Heart right ventricle (tissue), 16 donors: ENCODE results near the gene PHACTR3. TPM values are rescaled to one million over a fixed set of nuclear protein-coding genes. Genes with fewer than 3 reads are reported as not detected.

ENCODE experiments used
- ATAC-seq, 8 donors: fragments of 200-7000 bp; cut with Tn5 transposase; one replicate each; pipeline ENCODE4 v1.9.1; 2020; ENCODE audit warnings: mild to moderate bottlenecking in 8 of 8, moderate library complexity in 8 of 8, moderate number of reproducible peaks in 1 of 8
- DNase-seq, 2 donors: peaks; one replicate each; pipeline ENCODE4 v3.0.0-alpha.2; 2020
- H3K27ac ChIP-seq, 10 donors: fragments of 200-600 bp; sonication (generic) in 2 of 10; one replicate each; pipeline versions ENCODE4 v1.5.0 to v1.8.0; 2020 to 2022; ENCODE audit warnings: mild to moderate bottlenecking in 3 of 10
- H3K27me3 ChIP-seq, 7 donors: fragments of 200-600 bp; one replicate each; pipeline ENCODE4 v1.8.0; 2021 to 2022; ENCODE audit warnings: mild to moderate bottlenecking in 2 of 7
- H3K36me3 ChIP-seq, 9 donors: fragments of 200-600 bp; sonication (generic) in 1 of 9; one replicate each; pipeline versions ENCODE4 v1.5.0 to v1.8.0; 2020 to 2022; ENCODE audit warnings: mild to moderate bottlenecking in 2 of 9
- H3K4me1 ChIP-seq, 9 donors: fragments of 200-600 bp; sonication (generic) in 1 of 9; one replicate each; pipeline versions ENCODE4 v1.5.0 to v1.8.0; 2020 to 2022; ENCODE audit warnings: mild to moderate bottlenecking in 4 of 9
- H3K4me3 ChIP-seq, 10 donors: fragments of 200-600 bp; sonication (generic) in 2 of 10; one replicate each; pipeline versions ENCODE4 v1.5.0 to v1.8.0; 2020 to 2022; ENCODE audit warnings: mild to moderate bottlenecking in 7 of 10, moderate library complexity in 2 of 10
- H3K9me3 ChIP-seq, 11 donors: fragments of 200-600 bp in 10 of 11; sonication (generic) in 2 of 11; one replicate each; pipeline versions ENCODE4 v1.5.0 to v1.8.0; 2013 to 2022; ENCODE audit warnings: mild to moderate bottlenecking in 2 of 11, control low read depth in 1 of 11, moderate library complexity in 1 of 11
- WGBS, 2 donors: extraction: QIAGEN DNeasy Blood & Tissue Kit; methylation state at CpG; one replicate each; pipeline ENCODE4 v1.1.7; 2013; ENCODE audit warnings: inconsistent platforms in 1 of 2; 5-methylcytosine and 5-hydroxymethylcytosine counted together
- intact Hi-C, 10 donors: fragments of 100-400 bp; cut with DNase I; formaldehyde crosslinking; loops; one replicate each; pipeline versions ENCODE4 v1.11.1 to v1.14.2; 2022
- polyA plus RNA-seq, 2 donors: library from polyadenylated mRNA; stranded (reverse); fragments of 200-250 nt; gene quantifications; one replicate each; pipeline ENCODE4 v1.2.3, GENCODE V29; 2013
- total RNA-seq, 10 donors: library from RNA; stranded (reverse); fragmentation: NEBNext Ultra II Directional in 3 of 10; extraction: Animal tissue kit (Norgen Biotek cat#: 25700) in 3 of 10; gene quantifications; one replicate each; pipeline versions ENCODE4 v1.2.1 to v1.2.4, GENCODE V29; 2021 to 2023
- TF ChIP-seq, protein P1 (sequence below), 9 donors: fragments of 200-600 bp; sonication (generic) in 2 of 9; IDR thresholded peaks; one replicate each; pipeline versions ENCODE4 v1.5.0 to v1.8.0; 2021 to 2022; ENCODE audit warnings: antibody characterized with exemption in 9 of 9, mild to moderate bottlenecking in 5 of 9, moderate library complexity in 1 of 9
- donor health status: Arrhythmogenic right ventricular cardiomyopathy.
- donor health status: ischemic (EF 13 %, LVEDD 7.1; RV severe dilation, severe dysfunction).
- donor health status: healthy with polysubstance abuse.
- donor health status: DM: no; HTN: yes; CAD: no.
- donor health status: DM: no; HTN: no; CAD: no.
- donor health status: ischemic (EF 25% LVEDD 6.9; RV normal size, moderate dysfunction).
- donor health status: ischemic (EF 25% LVEDD 5.7; RV mildly dilated, moderate dysfunction).
- donor health status: healthy.
- donor health status: DM: yes; HTN: yes; CAD: no.
- donor health status: Ischemic cardiomyopathy.
- donor health status: ischemic (EF 35%, LVEDD 5.7; RV mildly dilated, moderate dysfunction).
- donor health status: nonischemic (EF 11% LVEDD 7.7; RV severe dilation, severe dysfunction).
- donor health status: DM: yes; HTN: yes; CAD: no.
- donor health status: PGD.
- donor health status: ischemic (EF 29% LVEDD 5.4; RV normal size, mild dysfunction).
- donor health status: nonischemic (EF 23%, LVEDD 6.1; RV moderate dilation, normal function).

The PHACTR3 gene
- total and polyA plus RNA-seq, 12 donors = 0.51 to 24.1 (median 3.7) TPM

DNA sequence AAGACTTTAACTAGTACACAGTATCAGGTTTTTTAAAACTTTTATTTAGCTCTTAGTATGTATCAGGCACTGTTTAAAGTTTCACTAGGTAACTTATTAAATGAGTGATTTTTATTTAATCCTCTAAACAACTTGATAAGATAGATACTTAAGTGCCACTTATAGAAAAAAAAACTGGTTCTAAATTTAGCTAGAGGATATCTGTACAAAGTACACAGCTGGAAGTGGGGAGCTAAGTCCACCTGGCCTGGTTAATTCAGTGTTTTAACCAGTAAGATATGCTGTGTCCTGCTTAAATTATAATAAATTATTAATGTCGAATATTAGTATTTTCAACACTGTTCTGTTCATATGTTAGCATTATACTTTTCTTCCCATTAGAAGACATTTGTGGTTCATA lies 291.6 kb downstream of the PHACTR3 start:
- no peaks in the 10 kb centered on the region for H3K36me3 ChIP-seq
- ATAC-seq = no peak
- H3K4me1 ChIP-seq = no peaks in the 10 kb centered on the region
- H3K27me3 ChIP-seq = no peaks in the 10 kb centered on the region
- no peak overlapping the region for H3K27ac ChIP-seq
- H3K9me3 ChIP-seq = no peaks in the 10 kb centered on the region
- TF ChIP-seq, protein P1, sequence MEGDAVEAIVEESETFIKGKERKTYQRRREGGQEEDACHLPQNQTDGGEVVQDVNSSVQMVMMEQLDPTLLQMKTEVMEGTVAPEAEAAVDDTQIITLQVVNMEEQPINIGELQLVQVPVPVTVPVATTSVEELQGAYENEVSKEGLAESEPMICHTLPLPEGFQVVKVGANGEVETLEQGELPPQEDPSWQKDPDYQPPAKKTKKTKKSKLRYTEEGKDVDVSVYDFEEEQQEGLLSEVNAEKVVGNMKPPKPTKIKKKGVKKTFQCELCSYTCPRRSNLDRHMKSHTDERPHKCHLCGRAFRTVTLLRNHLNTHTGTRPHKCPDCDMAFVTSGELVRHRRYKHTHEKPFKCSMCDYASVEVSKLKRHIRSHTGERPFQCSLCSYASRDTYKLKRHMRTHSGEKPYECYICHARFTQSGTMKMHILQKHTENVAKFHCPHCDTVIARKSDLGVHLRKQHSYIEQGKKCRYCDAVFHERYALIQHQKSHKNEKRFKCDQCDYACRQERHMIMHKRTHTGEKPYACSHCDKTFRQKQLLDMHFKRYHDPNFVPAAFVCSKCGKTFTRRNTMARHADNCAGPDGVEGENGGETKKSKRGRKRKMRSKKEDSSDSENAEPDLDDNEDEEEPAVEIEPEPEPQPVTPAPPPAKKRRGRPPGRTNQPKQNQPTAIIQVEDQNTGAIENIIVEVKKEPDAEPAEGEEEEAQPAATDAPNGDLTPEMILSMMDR (IDR thresholded peaks at IDR 0.05) = no peak
- no peak overlapping the region for H3K4me3 ChIP-seq
- 82 to 83% methylated on average over 1 of the region's 1 CpG for WGBS, 2 donors
- no peak for DNase-seq
- intact Hi-C loops = no loop called here
